ENCODE data around the gene MASP1.
A peak's percentile ranks its signal among the peaks of the same experiment; 100 is the strongest.

Gene MASP1

GRCh38 chr3:187291512-187292132, at the start of gene MASP1:
TSS of gene MASP1 (minus strand) at chr3:187291737. CDS start at chr3:187291632, 105 bp downstream.
- H3K4me3 ChIP-seq (replicated peaks in 1 of 2; ENCODE audit: low read depth in 2 of 2, low read length in 2 of 2) = no peak within 1 kb of the TSS
- peak in 1 of 2 donors; percentile 12 for DNase-seq (ENCODE audit: low read depth in 2 of 2)

GRCh38 chr3:187340578-187340977, 49.0 kb upstream of the MASP1 start:
- DNase-seq (ENCODE audit: low read depth in 2 of 2) = no peak
- no peak overlapping the region for H3K4me3 ChIP-seq (replicated peaks in 1 of 2; ENCODE audit: low read depth in 2 of 2, low read length in 2 of 2)
- TF ChIP-seq CTCF (IDR thresholded peaks at IDR 0.05; ENCODE audit: low read depth, low read length) = no peak

More at GRCh38 chr3:187291512-187292132, at the start of gene MASP1:
- TF ChIP-seq CTCF (IDR thresholded peaks at IDR 0.05; ENCODE audit: low read depth, low read length) = no peak

GRCh38 chr3:187336322-187336721, 44.8 kb upstream of the MASP1 start:
- H3K4me3 ChIP-seq (replicated peaks in 1 of 2; ENCODE audit: low read depth in 2 of 2, low read length in 2 of 2) = no peak overlapping the region
- DNase-seq (ENCODE audit: low read depth in 2 of 2) = no peak
- TF ChIP-seq CTCF (IDR thresholded peaks at IDR 0.05; ENCODE audit: low read depth, low read length) = no peak

GRCh38 chr3:187334904-187335303, 43.4 kb upstream of the MASP1 start:
- TF ChIP-seq CTCF (IDR thresholded peaks at IDR 0.05; ENCODE audit: low read depth, low read length) = no peak
- H3K4me3 ChIP-seq (replicated peaks in 1 of 2; ENCODE audit: low read depth in 2 of 2, low read length in 2 of 2) = no peak overlapping the region

GRCh38 chr3:187328691-187329090, 37.2 kb upstream of the MASP1 start:
- DNase-seq (ENCODE audit: low read depth in 2 of 2) = no peak
- no peak for TF ChIP-seq CTCF (IDR thresholded peaks at IDR 0.05; ENCODE audit: low read depth, low read length)

More at GRCh38 chr3:187334904-187335303, 43.4 kb upstream of the MASP1 start:
- DNase-seq (ENCODE audit: low read depth in 2 of 2) = no peak

GRCh38 chr3:187327845-187328244, 36.3 kb upstream of the MASP1 start:
- no peak overlapping the region for H3K4me3 ChIP-seq (replicated peaks in 1 of 2; ENCODE audit: low read depth in 2 of 2, low read length in 2 of 2)
- no peak for DNase-seq (ENCODE audit: low read depth in 2 of 2)
- TF ChIP-seq CTCF (IDR thresholded peaks at IDR 0.05; ENCODE audit: low read depth, low read length) = no peak

More at GRCh38 chr3:187328691-187329090, 37.2 kb upstream of the MASP1 start:
- no peak overlapping the region for H3K4me3 ChIP-seq (replicated peaks in 1 of 2; ENCODE audit: low read depth in 2 of 2, low read length in 2 of 2)

GRCh38 chr3:187325632-187326031, 34.1 kb upstream of the MASP1 start:
- H3K4me3 ChIP-seq (replicated peaks in 1 of 2; ENCODE audit: low read depth in 2 of 2, low read length in 2 of 2) = no peak overlapping the region
- no peak for DNase-seq (ENCODE audit: low read depth in 2 of 2)
- TF ChIP-seq CTCF (IDR thresholded peaks at IDR 0.05; ENCODE audit: low read depth, low read length) = no peak

Measured in cardiac fibroblast (primary cell).